GM12875 (cell line): ENCODE results near the gene RHOJ.

Experiments
- H3K4me3 ChIP-seq: one replicate; pipeline ENCODE4 v1.5.1; 2011; ENCODE audit warnings: low read depth, low read length, control low read depth
- CTCF ChIP-seq: IDR thresholded peaks from 2 replicates; pipeline ENCODE4 v1.5.1; 2011; ENCODE audit warnings: low read depth, mild to moderate bottlenecking, control low read depth, inconsistent platforms, low read length, moderate library complexity, borderline replicate concordance; ENCODE audit not compliant: insufficient read depth

RHOJ gene

GRCh38 chr14:63191211-63191610 is 13.0 kb upstream of the RHOJ start:
- no peak for TF ChIP-seq CTCF

GRCh38 chr14:63192085-63192484 is 12.2 kb upstream of the RHOJ start:
- no peak overlapping the region for H3K4me3 ChIP-seq
- no peak for TF ChIP-seq CTCF

More at GRCh38 chr14:63191211-63191610, 13.0 kb upstream of the RHOJ start:
- H3K4me3 ChIP-seq, result no peak overlapping the region

- no peak for TF ChIP-seq CTCF
- no peak overlapping the region for H3K4me3 ChIP-seq
Measured at GRCh38 chr14:63193236-63193635, 11.0 kb upstream of the RHOJ start.

- no peak for TF ChIP-seq CTCF
- H3K4me3 ChIP-seq, result no peak overlapping the region
Measured at GRCh38 chr14:63200035-63200740, 4.1 kb upstream of the RHOJ start.

- no peak overlapping the region for H3K4me3 ChIP-seq
- no peak for TF ChIP-seq CTCF
Measured at GRCh38 chr14:63200767-63201166, 3.5 kb upstream of the RHOJ start.

GRCh38 chr14:63203015-63203414 is 1.2 kb upstream of the RHOJ start:
- no peak overlapping the region for H3K4me3 ChIP-seq
- no peak for TF ChIP-seq CTCF

GRCh38 chr14:63203618-63204406 is 431 bp upstream of the RHOJ start:
- H3K4me3 ChIP-seq, result no peak overlapping the region
- no peak for TF ChIP-seq CTCF
